HepG2 (cell line): ENCODE measurements around the gene NEURL4. TPM values are rescaled to one million over a fixed set of nuclear protein-coding genes. Genes with fewer than 3 reads are reported as not detected.
A peak's percentile ranks its signal among the peaks of the same experiment; 100 is the strongest.

ENCODE experiments used
- ADNP ChIP-seq: sonication (generic); formaldehyde crosslinking; IDR thresholded peaks from 2 replicates; pipeline ENCODE4 v1.4.0; 2020; ENCODE audit warnings: missing genetic modification reagents
- CBX2 ChIP-seq, 2 experiments: fragments of 200-600 bp in 1 of 2; sonication (generic); formaldehyde crosslinking in 1 of 2; IDR thresholded peaks; 2 replicates each; pipeline versions ENCODE4 v1.7.0 to v1.8.1; 2018 to 2022; ENCODE audit warnings: low read depth in 2 of 2, low read length in 1 of 2, mild to moderate bottlenecking in 1 of 2, missing genetic modification reagents in 1 of 2
- CEBPG ChIP-seq: IDR thresholded peaks from 2 replicates; pipeline ENCODE4 v1.6.1; 2016
- FOXC1 ChIP-seq: sonication (generic); formaldehyde crosslinking; IDR thresholded peaks from 2 replicates; pipeline ENCODE4 v1.8.0; 2022; ENCODE audit warnings: mild to moderate bottlenecking, missing genetic modification reagents, borderline replicate concordance
- MYC ChIP-seq: sonication (generic); formaldehyde crosslinking; IDR thresholded peaks from 2 replicates; pipeline ENCODE4 v1.9.0; 2021; ENCODE audit warnings: missing genetic modification reagents, borderline replicate concordance
- SNAPC2 ChIP-seq: sonication (generic); formaldehyde crosslinking; IDR thresholded peaks from 2 replicates; pipeline ENCODE4 v1.8.1; 2022; ENCODE audit warnings: mild to moderate bottlenecking, missing genetic modification reagents
- ZNF326 ChIP-seq: sonication (generic); formaldehyde crosslinking; IDR thresholded peaks from 2 replicates; pipeline ENCODE4 v1.4.0; 2020; ENCODE audit warnings: missing genetic modification reagents, borderline replicate concordance
- ZNF431 ChIP-seq: sonication (generic); formaldehyde crosslinking; IDR thresholded peaks from 2 replicates; pipeline ENCODE4 v1.9.0; 2022; ENCODE audit warnings: missing genetic modification reagents, low read depth, mild to moderate bottlenecking, borderline replicate concordance
- ZNF749 ChIP-seq: sonication (generic); formaldehyde crosslinking; IDR thresholded peaks from 2 replicates; pipeline ENCODE4 v1.8.0; 2022; ENCODE audit warnings: mild to moderate bottlenecking, missing genetic modification reagents, moderate library complexity, borderline replicate concordance
- ZNF766 ChIP-seq: sonication (generic); formaldehyde crosslinking; IDR thresholded peaks from 2 replicates; pipeline ENCODE4 v1.5.0; 2020; ENCODE audit warnings: missing genetic modification reagents, borderline replicate concordance
- ZNF841 ChIP-seq: sonication (generic); formaldehyde crosslinking; IDR thresholded peaks from 2 replicates; pipeline ENCODE4 v1.8.1; 2023; ENCODE audit warnings: missing genetic modification reagents, borderline replicate concordance
- polyA plus RNA-seq, 8 experiments: library from polyadenylated mRNA; depleted of rRNA in 3 of 8; stranded (reverse) in 7 of 8; unstranded in 1 of 8; fragments of >200 nt; fragmentation: Illumina TruSeq in 4 of 8; extraction: Trizol in 4 of 8; gene quantifications; 2 replicates each; pipeline versions ENCODE4 v1.2.1 to v1.2.3, GENCODE V29; 2011 to 2016; ENCODE audit warnings: low read depth in 4 of 8, missing spikeins in 1 of 8, mixed read lengths in 1 of 8; ENCODE audit not compliant: insufficient read depth in 1 of 8
- total RNA-seq, 5 experiments: library from RNA; depleted of rRNA; stranded (reverse); fragments of >200 nt; fragmentation: Illumina TruSeq; extraction: Trizol; gene quantifications; 2 replicates each; pipeline ENCODE4 v1.2.3, GENCODE V29; 2016; ENCODE audit warnings: low read depth in 1 of 5
- TF ChIP-seq, protein P1 (sequence below), 2 experiments: sonication (generic) in 1 of 2; formaldehyde crosslinking in 1 of 2; IDR thresholded peaks; 2 replicates each; pipeline versions ENCODE4 v1.5.1 to v1.6.1; 2011 to 2020; ENCODE audit warnings: borderline replicate concordance in 1 of 2, low read depth in 1 of 2, low read length in 1 of 2, mild to moderate bottlenecking in 1 of 2, missing genetic modification reagents in 1 of 2, moderate library complexity in 1 of 2
- TF ChIP-seq, protein P2 (sequence below): IDR thresholded peaks from 2 replicates; pipeline ENCODE4 v1.6.1; 2016; ENCODE audit warnings: mild to moderate bottlenecking, missing biosample characterization, missing genetic modification reagents
- TF ChIP-seq, protein P3 (sequence below): sonication (generic); formaldehyde crosslinking; IDR thresholded peaks from 2 replicates; pipeline ENCODE4 v1.4.0; 2020; ENCODE audit warnings: missing genetic modification reagents
- TF ChIP-seq, protein P4 (sequence below): sonication (generic); formaldehyde crosslinking; IDR thresholded peaks from 2 replicates; pipeline ENCODE4 v1.9.0; 2021; ENCODE audit warnings: missing genetic modification reagents, borderline replicate concordance
- TF ChIP-seq, protein P5 (sequence below): sonication (generic); formaldehyde crosslinking; IDR thresholded peaks from 2 replicates; pipeline ENCODE4 v1.8.0; 2022; ENCODE audit warnings: missing genetic modification reagents, low read depth, mild to moderate bottlenecking, borderline replicate concordance
- TF ChIP-seq, protein P6 (sequence below): sonication (generic); formaldehyde crosslinking; IDR thresholded peaks from 2 replicates; pipeline ENCODE4 v1.4.0; 2020; ENCODE audit warnings: missing genetic modification reagents

The NEURL4 gene
- total and polyA plus RNA-seq, 2 of the 13 experiments (the other 11 are each of a cell fraction or from before 2014, with no cell fraction given): 14.8 to 15.7 TPM

DNA sequence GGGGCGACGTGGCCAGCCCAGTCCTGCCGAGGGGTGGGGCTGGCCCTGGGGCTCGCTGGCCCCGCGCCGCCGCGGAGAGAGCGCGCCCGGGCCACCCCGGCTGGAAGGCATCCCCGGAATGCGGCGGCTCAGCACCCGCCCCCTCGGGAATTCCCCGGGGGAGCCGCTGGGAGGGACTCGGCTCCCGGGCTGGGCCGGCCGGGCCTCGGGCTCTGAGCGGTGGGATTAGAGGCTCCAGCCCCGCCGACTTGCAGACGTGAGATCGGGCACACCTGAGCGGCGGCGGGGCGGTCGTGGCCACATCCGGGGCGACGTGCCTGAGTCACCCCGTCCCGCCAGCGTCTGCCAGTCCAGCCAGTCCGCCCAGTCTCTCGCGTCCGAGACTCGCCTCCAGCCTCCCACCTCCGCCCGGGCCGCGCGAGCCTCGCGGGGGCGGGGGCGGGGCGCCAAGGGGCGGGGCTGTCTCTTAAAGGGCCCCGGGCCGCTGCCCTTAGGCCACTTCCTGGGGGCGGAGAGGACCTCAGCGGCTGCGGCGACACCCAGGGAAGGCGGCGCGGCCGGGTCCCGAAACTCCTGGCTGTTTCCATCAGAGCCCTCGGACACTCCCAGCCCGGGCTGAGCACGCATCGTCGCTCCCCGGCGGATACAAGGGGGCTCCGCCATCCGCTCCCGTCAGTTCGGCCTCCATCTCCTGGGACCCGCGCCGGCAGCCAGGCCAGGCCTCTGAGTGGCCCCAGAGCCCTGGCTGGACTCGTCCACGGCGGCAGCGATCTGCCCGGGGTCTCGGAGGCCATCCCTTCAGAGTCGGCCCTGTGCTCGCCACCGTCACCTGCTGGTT, 22.7 kb upstream of the NEURL4 start, which contains the start of gene KCTD11 (continued):
- TF ChIP-seq, protein P1, sequence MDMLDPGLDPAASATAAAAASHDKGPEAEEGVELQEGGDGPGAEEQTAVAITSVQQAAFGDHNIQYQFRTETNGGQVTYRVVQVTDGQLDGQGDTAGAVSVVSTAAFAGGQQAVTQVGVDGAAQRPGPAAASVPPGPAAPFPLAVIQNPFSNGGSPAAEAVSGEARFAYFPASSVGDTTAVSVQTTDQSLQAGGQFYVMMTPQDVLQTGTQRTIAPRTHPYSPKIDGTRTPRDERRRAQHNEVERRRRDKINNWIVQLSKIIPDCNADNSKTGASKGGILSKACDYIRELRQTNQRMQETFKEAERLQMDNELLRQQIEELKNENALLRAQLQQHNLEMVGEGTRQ (IDR thresholded peaks at IDR 0.05; ENCODE audit: low read depth, low read length): no peak
- TF ChIP-seq, protein P1 (CRISPR knock-in tag; IDR thresholded peaks at IDR 0.05; ENCODE audit: borderline replicate concordance): no peak; the same call in 1 of the 2 replicates
- no peak for TF ChIP-seq ADNP
- TF ChIP-seq CBX2 (IDR thresholded peaks at IDR 0.05; ENCODE audit: low read depth, low read length): no peak
- no peak for TF ChIP-seq CBX2 (CRISPR knock-in tag; IDR thresholded peaks at IDR 0.05; ENCODE audit: low read depth)
- TF ChIP-seq ZNF766 (CRISPR knock-in tag): 0 out of 2 replicates have a peak, but pooled peaks have one; percentile 1
- TF ChIP-seq, protein P2, sequence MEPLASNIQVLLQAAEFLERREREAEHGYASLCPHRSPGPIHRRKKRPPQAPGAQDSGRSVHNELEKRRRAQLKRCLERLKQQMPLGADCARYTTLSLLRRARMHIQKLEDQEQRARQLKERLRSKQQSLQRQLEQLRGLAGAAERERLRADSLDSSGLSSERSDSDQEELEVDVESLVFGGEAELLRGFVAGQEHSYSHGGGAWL (CRISPR knock-in tag): peak; percentile 38; the same call in 1 of the 2 replicates
- TF ChIP-seq, protein P3, sequence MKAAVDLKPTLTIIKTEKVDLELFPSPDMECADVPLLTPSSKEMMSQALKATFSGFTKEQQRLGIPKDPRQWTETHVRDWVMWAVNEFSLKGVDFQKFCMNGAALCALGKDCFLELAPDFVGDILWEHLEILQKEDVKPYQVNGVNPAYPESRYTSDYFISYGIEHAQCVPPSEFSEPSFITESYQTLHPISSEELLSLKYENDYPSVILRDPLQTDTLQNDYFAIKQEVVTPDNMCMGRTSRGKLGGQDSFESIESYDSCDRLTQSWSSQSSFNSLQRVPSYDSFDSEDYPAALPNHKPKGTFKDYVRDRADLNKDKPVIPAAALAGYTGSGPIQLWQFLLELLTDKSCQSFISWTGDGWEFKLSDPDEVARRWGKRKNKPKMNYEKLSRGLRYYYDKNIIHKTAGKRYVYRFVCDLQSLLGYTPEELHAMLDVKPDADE (CRISPR knock-in tag): no peak
- TF ChIP-seq FOXC1 (CRISPR knock-in tag): peak; percentile 80; the same call in 1 of the 2 replicates
- TF ChIP-seq MYC (CRISPR knock-in tag): peak; percentile 54; the same call in 1 of the 2 replicates
- TF ChIP-seq ZNF749 (CRISPR knock-in tag): peak; percentile 59; the same call in 1 of the 2 replicates
- no peak; the same call in 1 of the 2 replicates for TF ChIP-seq ZNF431 (CRISPR knock-in tag)
- TF ChIP-seq, protein P4, sequence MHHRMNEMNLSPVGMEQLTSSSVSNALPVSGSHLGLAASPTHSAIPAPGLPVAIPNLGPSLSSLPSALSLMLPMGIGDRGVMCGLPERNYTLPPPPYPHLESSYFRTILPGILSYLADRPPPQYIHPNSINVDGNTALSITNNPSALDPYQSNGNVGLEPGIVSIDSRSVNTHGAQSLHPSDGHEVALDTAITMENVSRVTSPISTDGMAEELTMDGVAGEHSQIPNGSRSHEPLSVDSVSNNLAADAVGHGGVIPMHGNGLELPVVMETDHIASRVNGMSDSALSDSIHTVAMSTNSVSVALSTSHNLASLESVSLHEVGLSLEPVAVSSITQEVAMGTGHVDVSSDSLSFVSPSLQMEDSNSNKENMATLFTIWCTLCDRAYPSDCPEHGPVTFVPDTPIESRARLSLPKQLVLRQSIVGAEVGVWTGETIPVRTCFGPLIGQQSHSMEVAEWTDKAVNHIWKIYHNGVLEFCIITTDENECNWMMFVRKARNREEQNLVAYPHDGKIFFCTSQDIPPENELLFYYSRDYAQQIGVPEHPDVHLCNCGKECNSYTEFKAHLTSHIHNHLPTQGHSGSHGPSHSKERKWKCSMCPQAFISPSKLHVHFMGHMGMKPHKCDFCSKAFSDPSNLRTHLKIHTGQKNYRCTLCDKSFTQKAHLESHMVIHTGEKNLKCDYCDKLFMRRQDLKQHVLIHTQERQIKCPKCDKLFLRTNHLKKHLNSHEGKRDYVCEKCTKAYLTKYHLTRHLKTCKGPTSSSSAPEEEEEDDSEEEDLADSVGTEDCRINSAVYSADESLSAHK: no peak
- TF ChIP-seq ZNF326 (CRISPR knock-in tag): no peak
- TF ChIP-seq, protein P5, sequence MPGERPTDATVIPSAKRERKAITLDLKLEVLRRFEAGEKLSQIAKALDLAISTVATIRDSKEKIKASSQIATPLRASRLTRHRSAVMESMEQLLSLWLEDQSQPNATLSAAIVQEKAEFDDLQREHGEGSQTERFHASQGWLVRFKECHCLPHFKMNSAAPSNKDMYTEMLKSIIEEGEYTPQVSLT: no peak
- TF ChIP-seq SNAPC2 (CRISPR knock-in tag): no peak
- no peak for TF ChIP-seq CEBPG (CRISPR knock-in tag)
- no peak for TF ChIP-seq ZNF841 (CRISPR knock-in tag)
- TF ChIP-seq, protein P6, sequence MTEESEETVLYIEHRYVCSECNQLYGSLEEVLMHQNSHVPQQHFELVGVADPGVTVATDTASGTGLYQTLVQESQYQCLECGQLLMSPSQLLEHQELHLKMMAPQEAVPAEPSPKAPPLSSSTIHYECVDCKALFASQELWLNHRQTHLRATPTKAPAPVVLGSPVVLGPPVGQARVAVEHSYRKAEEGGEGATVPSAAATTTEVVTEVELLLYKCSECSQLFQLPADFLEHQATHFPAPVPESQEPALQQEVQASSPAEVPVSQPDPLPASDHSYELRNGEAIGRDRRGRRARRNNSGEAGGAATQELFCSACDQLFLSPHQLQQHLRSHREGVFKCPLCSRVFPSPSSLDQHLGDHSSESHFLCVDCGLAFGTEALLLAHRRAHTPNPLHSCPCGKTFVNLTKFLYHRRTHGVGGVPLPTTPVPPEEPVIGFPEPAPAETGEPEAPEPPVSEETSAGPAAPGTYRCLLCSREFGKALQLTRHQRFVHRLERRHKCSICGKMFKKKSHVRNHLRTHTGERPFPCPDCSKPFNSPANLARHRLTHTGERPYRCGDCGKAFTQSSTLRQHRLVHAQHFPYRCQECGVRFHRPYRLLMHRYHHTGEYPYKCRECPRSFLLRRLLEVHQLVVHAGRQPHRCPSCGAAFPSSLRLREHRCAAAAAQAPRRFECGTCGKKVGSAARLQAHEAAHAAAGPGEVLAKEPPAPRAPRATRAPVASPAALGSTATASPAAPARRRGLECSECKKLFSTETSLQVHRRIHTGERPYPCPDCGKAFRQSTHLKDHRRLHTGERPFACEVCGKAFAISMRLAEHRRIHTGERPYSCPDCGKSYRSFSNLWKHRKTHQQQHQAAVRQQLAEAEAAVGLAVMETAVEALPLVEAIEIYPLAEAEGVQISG (CRISPR knock-in tag): no peak; the same call in none of the 2 replicates
